Hematopoietic multipotent progenitor cell treated with erythropoietin and hydrocortisone succinate and interleukin-3 and kit ligand, for 17 days (in vitro differentiated cells): ENCODE data around the gene RLBP1.
A peak's percentile ranks its signal among the peaks of the same experiment; 100 is the strongest.
"Not testable (repeated sequence)": the region's sequence is repeated elsewhere in the genome, so short reads cannot be mapped to it uniquely, and the experiment has no call there.

Experiments used
- DNase-seq: peaks from one replicate; pipeline ENCODE4 v3.0.0-alpha.2; 2015; ENCODE audit warnings: low spot score

RLBP1 gene

DNA sequence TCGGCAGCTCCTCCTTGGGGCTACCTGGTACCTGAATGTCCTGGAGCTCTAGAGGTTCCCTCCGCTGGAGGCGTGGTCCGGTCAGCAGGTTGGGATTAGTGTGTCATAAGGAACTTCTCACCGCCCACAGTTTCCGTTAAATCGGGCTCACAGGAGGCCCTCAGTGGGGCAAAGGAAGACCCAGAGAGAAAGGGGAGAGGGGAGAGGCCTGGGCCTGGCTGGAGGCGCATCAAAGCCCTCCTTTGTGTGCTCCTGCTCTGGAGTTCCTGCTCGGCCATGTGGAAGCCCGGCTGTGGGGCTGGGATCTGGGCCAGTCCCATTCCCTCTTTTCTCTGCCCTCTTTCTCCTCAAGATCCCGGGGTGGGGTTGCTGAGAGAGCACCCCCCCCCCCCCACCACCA lies at the start of gene RLBP1:
Gene RLBP1 (minus strand): TSS at position 37 of the 400 bp plus-strand sequence. CDS start 2,604 bp downstream, outside the sequence.
- no peak for DNase-seq

DNA sequence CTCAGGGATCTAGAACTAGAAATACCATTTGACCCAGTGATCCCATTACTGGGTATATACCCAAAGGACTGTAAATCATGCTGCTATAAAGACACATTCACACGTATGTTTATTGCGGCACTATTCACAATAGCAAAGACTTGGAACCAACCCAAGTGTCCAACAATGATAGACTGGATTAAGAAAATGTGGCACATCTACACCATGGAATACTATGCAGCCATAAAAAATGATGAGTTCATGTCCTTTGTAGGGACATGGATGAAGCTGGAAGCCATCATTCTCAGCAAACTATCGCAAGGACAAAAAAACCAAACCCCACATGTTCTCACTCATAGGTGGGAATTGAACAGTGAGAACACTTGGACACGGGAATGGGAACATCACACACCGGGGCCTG lies 28.8 kb upstream of the RLBP1 start:
- DNase-seq: not testable (repeated sequence)

DNA sequence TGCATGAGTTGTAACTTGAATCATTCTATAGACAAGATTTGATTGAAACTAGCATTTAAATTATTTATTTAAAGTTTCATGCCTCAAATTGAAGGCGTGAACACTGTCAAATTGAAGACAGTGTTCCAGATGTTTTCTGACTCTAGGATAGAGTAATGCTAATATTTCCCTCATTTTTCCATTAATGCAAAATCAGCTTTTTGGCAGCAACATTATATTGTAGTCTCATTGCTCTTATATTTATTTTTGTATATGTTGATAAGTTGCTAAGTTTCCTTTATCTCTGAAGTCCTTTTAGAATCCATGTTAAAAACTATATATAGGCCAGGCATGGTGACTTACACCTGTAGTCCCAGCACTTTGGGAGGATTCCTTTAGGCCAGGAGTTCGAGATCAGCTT lies 27.2 kb upstream of the RLBP1 start:
- no peak for DNase-seq

DNA sequence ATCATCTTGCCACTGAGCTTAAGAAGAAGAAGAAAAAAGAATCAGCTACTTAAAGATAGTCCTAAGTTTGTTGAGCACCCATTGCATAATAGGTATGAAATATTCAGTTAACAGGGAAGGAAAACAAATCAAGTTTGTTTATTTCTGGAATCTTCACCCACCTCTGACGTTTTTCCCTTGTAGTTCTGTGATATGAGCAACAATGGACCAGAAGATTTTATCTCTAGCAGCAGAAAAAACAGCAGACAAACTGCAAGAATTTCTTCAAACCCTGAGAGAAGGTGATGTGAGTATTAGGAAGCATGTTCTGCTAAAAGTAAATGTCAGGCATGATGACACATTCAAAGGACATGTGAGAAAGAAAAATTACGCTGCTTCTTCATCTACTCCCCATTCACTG lies 26.1 kb upstream of the RLBP1 start:
- no peak for DNase-seq

DNA sequence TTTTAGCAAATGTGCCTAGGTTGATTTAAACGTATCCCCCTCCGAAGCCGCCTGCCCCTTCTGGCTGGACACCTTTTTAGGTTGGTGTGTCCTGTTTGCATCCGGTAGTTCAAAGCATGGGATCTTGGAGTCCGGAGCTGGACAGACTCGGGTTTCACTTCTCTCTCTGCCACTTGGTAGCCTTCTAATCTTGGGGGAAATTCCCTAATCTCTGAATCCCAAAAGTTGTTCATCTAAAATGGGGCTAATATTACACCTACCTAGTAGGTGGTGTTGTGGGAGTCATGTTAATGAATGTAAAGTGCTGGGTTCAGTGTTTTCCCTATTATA lies 23.2 kb upstream of the RLBP1 start:
- DNase-seq: no peak

DNA sequence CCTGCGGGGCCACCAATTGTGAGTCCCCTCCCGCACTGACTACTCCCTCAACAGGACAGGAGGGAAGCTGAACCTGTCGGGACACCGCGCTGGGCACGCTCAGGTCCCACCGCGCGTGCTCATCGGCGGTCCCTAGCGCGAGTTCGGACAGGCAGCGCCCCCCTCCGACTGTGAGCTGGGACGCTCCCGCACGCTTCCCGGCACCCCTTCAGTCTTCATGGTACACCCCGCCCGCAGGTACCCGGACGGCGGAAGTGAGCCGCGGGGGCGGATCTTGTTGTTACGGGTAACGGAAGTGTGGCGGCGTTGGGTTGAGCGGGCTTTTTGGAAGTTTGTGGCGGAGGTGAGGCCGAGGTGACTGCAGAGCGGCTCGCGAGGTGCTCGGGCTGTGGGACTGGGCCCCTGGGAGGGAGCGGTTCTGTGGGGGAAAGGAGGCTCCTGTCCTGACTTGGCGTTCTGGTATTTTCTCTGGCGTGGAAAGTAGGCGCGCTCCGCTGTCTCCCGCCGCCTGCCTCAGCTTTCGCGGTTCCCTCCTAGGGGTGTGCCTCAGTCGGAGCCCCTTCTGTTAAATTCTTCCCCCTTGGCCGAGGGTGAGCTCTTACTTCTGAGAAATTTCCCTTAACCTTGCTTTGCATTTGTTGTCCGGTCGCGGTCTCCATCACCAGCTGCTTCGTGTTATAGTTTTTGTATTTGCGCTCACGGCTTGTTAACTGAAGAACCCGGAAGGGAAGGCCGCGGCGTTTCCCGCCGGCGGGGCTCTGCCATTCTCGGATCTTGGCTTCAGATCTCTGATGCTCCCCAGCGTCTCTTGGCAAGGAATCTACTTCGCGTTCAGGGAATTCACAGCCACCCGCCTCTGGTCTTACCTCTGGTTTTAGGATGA lies 22.6 kb upstream of the RLBP1 start, which contains the start of gene FANCI:
Gene FANCI (plus strand): TSS at position 289 of the 883 bp plus-strand sequence. CDS start 3,669 bp downstream, outside the sequence.
- peak; percentile 91 for DNase-seq

GRCh38 chr15:89243046-89243690 lies 21.8 kb upstream of the RLBP1 start:
- DNase-seq: no peak

DNA sequence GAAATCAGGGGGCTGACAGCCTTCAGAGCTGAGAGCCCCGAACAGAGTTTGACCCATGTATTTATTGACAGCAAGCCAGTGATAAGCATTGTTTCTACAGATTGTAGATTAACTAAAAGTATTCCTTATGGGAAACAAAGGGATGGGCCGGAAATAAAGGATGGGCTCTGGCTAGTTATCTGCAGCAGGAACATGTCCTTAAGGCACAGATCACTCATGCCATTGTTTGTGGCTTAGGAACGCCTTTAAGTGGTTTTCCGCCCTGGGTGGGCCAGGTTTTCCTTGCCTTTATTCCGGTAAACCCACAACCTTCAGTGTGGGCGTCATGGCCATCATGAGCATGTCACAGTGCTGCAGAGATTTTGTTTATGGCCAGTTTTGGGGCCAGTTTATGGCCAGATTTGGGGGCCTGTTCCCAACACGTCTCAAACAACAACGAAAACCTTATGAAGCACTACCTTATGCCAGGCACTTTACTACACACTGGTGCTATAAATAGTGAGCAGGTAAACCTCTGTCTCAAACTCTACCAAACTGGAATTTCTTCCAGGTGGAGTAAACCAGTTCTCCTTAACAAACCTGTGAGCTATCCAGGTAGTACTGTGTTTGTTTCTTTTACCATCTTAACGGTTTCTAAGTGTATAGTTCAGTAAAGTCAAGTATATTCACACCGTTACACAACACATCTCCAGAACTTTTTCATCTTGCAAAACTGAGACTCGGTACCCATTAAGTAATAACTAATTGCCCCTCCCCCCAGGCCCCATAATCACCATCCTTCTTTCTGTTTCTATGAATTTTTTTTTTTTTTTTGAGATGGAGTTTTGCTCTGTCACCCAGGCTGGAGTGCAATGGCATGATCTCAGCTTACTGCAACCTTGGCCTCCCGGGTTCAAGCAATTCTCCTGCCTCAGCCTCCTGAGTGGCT lies 18.8 kb upstream of the RLBP1 start:
- not testable (repeated sequence) for DNase-seq

DNA sequence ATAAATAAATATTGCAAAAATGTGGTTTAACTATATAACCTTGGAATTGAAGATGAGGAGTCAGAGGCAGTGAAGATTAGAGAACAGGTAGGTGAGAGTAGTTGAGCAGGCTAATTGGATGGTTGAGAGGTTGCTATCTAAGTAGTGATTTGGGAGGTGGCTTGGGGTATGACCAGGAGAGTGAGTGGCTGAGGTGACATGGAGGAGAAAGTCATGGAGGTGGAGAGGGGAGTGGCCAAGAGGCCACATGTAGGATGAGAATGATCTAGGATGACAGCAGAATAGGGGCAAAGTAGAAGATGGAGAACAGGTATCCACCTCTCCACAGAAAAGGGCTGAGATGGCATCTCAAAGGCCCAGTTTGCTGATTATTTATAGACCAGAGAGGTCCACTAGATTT lies 10.5 kb upstream of the RLBP1 start:
- no peak for DNase-seq

DNA sequence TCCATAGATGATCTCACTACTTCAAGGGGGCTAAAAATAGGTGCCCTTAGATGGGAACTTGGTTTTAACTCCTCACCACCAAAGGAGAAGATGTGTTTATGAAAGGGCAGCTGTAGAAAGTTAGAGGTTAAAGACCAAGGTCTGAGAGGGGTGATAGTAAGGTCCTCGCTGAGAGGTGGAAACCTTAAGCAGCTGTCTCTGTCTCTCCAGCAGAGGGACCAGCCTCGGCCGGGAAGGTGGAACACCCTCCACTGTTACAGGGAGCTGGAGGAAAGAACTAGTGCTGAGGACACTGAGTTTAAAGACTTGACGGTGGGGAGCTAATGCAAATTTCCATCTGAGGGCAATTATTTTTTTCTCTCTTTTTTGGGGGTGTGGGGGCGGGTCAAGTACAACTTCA lies 8.9 kb upstream of the RLBP1 start:
- no peak for DNase-seq

DNA sequence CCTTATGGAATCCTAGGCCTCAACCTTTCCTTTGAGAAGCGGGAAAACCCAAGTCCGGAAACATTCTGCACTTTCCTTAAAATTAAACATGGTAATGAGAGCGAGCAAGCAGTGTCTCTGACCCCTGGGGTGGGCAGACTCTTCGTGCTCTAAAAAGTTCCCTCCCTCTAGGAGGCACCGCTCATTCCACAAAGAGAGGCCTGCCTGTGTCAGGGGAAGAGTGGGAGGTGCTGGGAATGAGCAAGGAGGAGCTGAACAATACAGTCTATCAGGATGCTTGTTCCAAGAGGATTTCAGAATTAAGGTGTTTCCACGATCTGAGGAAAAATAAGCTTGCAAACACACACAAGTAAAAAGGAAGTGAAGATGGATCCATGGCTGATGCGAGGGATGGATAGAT lies 6.0 kb upstream of the RLBP1 start:
- no peak for DNase-seq

DNA sequence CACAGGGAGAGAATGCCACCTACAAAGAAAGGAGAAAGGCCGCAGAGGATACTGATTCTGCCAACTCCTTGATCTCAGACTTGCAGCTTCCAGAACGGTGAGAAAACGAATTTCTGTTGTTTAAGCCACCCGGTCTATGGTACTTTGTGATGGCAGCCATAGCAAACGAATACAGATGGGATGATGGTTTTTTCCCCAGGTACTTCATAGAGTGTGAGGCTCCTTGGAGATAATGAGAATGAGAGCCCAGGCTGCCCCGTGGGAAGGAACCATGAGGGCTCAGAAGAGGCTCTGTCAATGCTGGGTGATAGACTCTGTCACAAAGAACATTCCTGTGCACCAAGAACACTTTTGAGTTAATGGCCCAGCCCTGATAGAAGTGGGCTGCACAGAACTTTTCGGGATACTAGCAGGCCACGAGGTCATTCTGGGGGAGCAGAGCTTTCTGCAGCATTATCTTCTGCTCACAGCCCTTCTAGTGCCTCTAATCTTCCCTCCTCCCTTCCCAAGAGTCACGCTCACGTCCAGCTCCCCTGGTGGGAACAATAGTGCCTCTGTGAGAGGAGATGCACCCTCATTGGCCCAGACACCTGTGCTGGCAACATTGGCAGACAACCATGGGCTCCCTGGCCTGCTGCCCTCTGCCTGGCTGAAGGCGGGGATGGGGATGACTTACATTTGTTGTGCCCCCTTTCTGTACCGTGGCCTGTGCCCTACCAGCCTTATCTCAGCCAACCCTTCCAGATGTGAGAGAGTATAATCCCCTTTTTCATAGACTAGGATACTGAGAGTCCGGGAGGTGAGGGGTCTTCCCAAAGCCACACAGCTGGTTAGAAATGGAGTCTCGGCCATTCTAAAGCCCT lies 5.2 kb upstream of the RLBP1 start:
- DNase-seq: no peak

DNA sequence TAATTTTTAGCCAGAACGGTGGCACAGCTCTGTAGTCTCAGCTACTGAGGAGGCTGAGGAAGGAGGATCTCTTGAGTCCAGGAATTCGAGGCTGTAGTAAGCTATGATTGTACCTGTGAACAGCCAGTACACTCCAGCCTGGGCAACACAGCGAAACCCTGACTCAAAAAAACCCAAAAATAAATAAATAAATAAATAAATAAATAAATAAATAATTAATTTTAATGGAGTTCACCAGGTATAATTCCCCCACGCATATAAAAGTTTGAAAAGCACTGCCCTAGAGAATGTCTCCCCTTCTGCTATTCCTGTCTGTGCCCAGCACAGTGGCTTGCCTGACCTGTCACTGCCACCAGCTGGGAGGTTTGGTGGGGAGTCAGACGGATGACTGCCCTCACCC lies 4.2 kb upstream of the RLBP1 start:
- no peak for DNase-seq

GRCh38 chr15:89218531-89218930 lies 2.8 kb downstream of the RLBP1 start:
- DNase-seq: no peak

DNA sequence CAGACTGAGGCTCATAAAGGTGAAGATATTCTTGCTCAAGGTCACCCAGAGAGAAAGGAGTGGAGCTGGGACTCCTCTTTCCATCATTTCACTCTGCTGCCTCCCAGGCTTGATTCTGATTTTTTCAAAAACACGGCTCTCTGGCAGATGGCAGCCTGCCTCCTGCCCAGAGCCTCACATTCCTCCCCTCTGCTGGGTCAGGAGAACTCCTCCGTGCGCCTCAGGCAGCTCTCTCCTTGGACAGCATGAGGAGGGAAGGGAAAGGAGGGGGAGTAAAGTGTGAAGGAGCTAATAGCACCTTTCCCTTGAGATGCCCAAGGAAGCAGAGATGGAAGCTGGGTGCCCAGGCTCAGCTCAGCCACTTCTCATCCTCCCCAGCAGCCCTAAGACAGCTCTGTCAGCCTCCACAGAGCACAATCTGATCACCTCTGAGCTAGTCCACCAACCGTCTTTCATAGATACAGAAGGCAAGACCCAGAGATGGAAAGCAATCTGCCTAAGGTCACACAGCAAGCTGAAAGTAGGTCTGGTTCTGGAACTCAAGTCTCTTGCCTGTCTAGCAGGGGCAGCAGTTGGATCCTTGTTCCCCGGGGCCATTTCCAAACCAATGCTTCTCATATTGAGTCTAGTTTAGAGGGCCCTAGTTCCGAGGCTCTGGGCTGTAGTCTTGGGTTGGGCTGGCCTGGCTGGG lies 3.5 kb downstream of the RLBP1 start:
- DNase-seq: no peak

GRCh38 chr15:89217031-89217430 lies 4.3 kb downstream of the RLBP1 start:
- no peak for DNase-seq

DNA sequence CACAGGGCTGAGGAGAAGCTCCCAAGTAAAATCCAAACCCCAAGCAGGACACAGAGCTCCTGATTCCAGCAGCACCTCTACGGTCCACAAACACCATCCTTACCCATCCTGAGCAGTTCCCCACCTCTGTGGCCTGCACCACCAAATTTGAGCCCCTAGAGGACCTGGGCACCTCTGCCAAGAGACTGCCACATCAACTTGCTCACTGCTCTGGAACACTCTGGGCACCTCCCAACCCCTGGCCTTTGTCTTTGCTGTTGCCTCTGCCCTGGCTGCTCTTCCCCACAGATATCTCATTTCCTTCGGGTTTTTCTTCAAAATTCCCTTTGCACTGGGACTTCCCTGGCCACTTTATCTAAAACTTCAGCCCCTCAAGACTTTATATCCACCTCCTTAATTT lies 5.8 kb downstream of the RLBP1 start:
- no peak for DNase-seq

DNA sequence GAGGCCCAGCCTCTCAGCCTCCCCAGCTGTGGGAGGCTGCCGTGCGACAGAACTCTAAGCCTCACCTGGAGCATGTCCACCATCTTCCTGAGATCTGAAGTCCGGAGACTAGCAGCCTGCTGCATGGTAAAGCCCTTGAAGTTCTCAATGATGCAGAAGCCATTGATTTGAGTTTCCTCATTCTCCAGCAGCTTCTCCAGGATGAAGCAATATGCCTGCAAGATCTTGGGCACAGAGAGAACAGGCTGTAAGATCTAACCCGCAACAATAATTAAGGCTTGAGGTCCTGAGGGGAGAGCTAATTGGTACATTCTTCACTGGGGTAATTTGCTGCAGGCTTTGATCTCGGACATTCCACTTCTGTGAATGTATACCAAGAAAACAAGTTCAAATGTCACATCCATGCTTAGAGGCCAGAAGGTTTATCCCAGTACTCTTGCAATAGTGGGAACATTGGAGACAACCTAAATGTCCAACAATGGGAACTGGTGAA lies 9.7 kb downstream of the RLBP1 start:
- DNase-seq: no peak

GRCh38 chr15:89209057-89209456 lies 12.3 kb downstream of the RLBP1 start:
- DNase-seq: no peak

DNA sequence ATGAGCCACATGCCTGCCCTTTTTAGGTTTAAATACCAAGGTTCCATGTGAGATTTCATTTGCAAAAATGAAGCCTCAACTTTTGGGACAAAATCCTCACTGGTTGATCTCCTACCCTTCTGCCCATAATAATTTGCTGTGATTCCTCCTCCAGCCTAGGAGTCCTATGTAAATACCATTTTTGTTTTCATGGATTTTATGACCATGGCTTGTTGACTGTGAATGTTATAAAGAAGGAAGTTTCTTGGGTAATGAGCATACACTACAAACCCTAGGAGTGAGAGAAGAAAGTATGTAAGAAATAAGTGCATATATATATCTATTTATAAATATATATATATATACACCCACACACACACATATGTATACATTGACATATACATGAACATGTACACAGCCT lies 13.1 kb downstream of the RLBP1 start:
- no peak for DNase-seq

- DNase-seq: peak; percentile 66
Observed at GRCh38 chr15:89206908-89207331, 14.5 kb downstream of the RLBP1 start.
